KMS-11 (cell line): ENCODE results near the gene KIAA0753.

Source experiments
- H2AFZ ChIP-seq: fragments of 200-600 bp; sonication (generic); 2 replicates; pipeline ENCODE4 v1.6.1; 2016; ENCODE audit warnings: antibody characterized with exemption, mixed run types, low read depth
- H3K27ac ChIP-seq: fragments of 200-600 bp; sonication (generic); 2 replicates; pipeline ENCODE4 v1.6.1; 2016; ENCODE audit warnings: mild to moderate bottlenecking, mixed run types
- H3K27me3 ChIP-seq: fragments of 200-600 bp; sonication (generic); 2 replicates; pipeline ENCODE4 v1.6.1; 2017; ENCODE audit warnings: mild to moderate bottlenecking, low read depth, mixed run types, moderate library complexity; ENCODE audit not compliant: insufficient read depth
- H3K36me3 ChIP-seq: fragments of 200-600 bp; sonication (generic); 2 replicates; pipeline ENCODE4 v1.6.1; 2017; ENCODE audit warnings: mild to moderate bottlenecking, mixed run types; ENCODE audit not compliant: insufficient read depth
- H3K4me1 ChIP-seq: fragments of 200-600 bp; sonication (generic); 2 replicates; pipeline ENCODE4 v1.6.1; 2016; ENCODE audit warnings: mild to moderate bottlenecking, low read depth, mixed run types; ENCODE audit not compliant: poor library complexity, severe bottlenecking
- H3K4me2 ChIP-seq: fragments of 200-600 bp; sonication (generic); 2 replicates; pipeline ENCODE4 v1.7.0; 2016; ENCODE audit warnings: mild to moderate bottlenecking, mixed run types
- H3K4me3 ChIP-seq: fragments of 200-600 bp; sonication (generic); IDR thresholded peaks from 2 replicates; pipeline ENCODE4 v1.6.1; 2017; ENCODE audit warnings: low read depth, low read length, mixed read lengths; ENCODE audit not compliant: insufficient read depth
- H3K79me2 ChIP-seq: fragments of 200-600 bp; sonication (generic); 2 replicates; pipeline ENCODE4 v1.6.1; 2016; ENCODE audit warnings: low read depth, mixed run types; ENCODE audit not compliant: insufficient read depth
- H3K9ac ChIP-seq: fragments of 200-600 bp; sonication (generic); 2 replicates; pipeline ENCODE4 v1.6.1; 2016; ENCODE audit warnings: mild to moderate bottlenecking, mixed run types
- H4K20me1 ChIP-seq: fragments of 200-600 bp; sonication (generic); 2 replicates; pipeline ENCODE4 v1.6.1; 2016; ENCODE audit warnings: mild to moderate bottlenecking, mixed run types; ENCODE audit not compliant: insufficient read depth
- CTCF ChIP-seq: fragments of 200-600 bp; sonication (generic); conservative IDR thresholded peaks from 2 replicates; pipeline ENCODE4 v1.6.1; 2017; ENCODE audit warnings: low read depth, mild to moderate bottlenecking, antibody characterized with exemption, low read length, moderate library complexity, mixed read lengths

Gene KIAA0753

GRCh38 chr17:6536566-6537065, 103.9 kb downstream of the KIAA0753 start:
- Histone ChIP-seq H2AFZ (no peak overlapping the region), H3K79me2 (no peaks in the 10 kb centered on the region), H3K4me3 (no peak overlapping the region), H3K4me1 (no peaks in the 10 kb centered on the region), H4K20me1 (no peaks in the 10 kb centered on the region), H3K9ac (no peak overlapping the region), H3K27ac (no peak overlapping the region), H3K36me3 (no peaks in the 10 kb centered on the region), H3K4me2 (no peak overlapping the region), H3K27me3 (no peaks in the 10 kb centered on the region)
- no peak for TF ChIP-seq CTCF

- no peaks in the 10 kb centered on the region for H3K4me1 ChIP-seq
- no peaks in the 10 kb centered on the region for H4K20me1 ChIP-seq
- H3K79me2 ChIP-seq, result no peaks in the 10 kb centered on the region
- H3K4me2 ChIP-seq, result no peak overlapping the region
- H2AFZ ChIP-seq, result no peak overlapping the region
- no peak overlapping the region for H3K9ac ChIP-seq
- H3K4me3 ChIP-seq, result no peak overlapping the region
- no peaks in the 10 kb centered on the region for H3K27me3 ChIP-seq
- H3K27ac ChIP-seq, result no peak overlapping the region
- no peaks in the 10 kb centered on the region for H3K36me3 ChIP-seq
- no peak for TF ChIP-seq CTCF
Observed at GRCh38 chr17:6536053-6536452, 104.5 kb downstream of the KIAA0753 start.

GRCh38 chr17:6534846-6535514, 105.5 kb downstream of the KIAA0753 start:
- no peak for TF ChIP-seq CTCF
- no peak overlapping the region for H3K4me2 ChIP-seq
- H4K20me1 ChIP-seq, result no peaks in the 10 kb centered on the region
- no peaks in the 10 kb centered on the region for H3K4me1 ChIP-seq
- no peak overlapping the region for H3K27ac ChIP-seq
- H3K4me3 ChIP-seq, result no peak overlapping the region
- H3K79me2 ChIP-seq, result no peaks in the 10 kb centered on the region
- H2AFZ ChIP-seq, result no peak overlapping the region
- no peaks in the 10 kb centered on the region for H3K27me3 ChIP-seq
- H3K9ac ChIP-seq, result no peak overlapping the region
- no peaks in the 10 kb centered on the region for H3K36me3 ChIP-seq

GRCh38 chr17:6532441-6532885, 108.0 kb downstream of the KIAA0753 start:
- TF ChIP-seq CTCF, result no peak
- Histone ChIP-seq H3K27ac (no peak overlapping the region), H3K27me3 (no peaks in the 10 kb centered on the region), H3K9ac (no peak overlapping the region), H3K36me3 (no peaks in the 10 kb centered on the region), H3K79me2 (no peaks in the 10 kb centered on the region), H2AFZ (no peak overlapping the region), H3K4me2 (no peak overlapping the region), H3K4me3 (no peak overlapping the region), H3K4me1 (no peaks in the 10 kb centered on the region), H4K20me1 (no peaks in the 10 kb centered on the region)
